DND-41 (cell line): ENCODE results near the gene PLPP3.

Experiments
- ATAC-seq: fragments of 200-7000 bp; cut with Tn5 transposase; 3 replicates; pipeline ENCODE4 v1.9.1; 2021; ENCODE audit warnings: low read depth; ENCODE audit not compliant: insufficient read depth
- DNase-seq: peaks from one replicate; pipeline ENCODE4 v3.0.0-alpha.2; 2020
- H2AFZ ChIP-seq: 2 replicates; pipeline ENCODE4 v1.6.0; 2012; ENCODE audit warnings: low read depth, low read length
- H3K27ac ChIP-seq: 2 replicates; pipeline ENCODE4 v1.5.1; 2012; ENCODE audit warnings: low read length, inconsistent platforms
- H3K27me3 ChIP-seq: fragments of 200-600 bp; sonication (generic); 2 replicates; pipeline ENCODE4 v1.6.0; 2012; ENCODE audit warnings: low read length, mild to moderate bottlenecking, inconsistent platforms; ENCODE audit not compliant: insufficient read depth, poor library complexity
- H3K36me3 ChIP-seq: 2 replicates; pipeline ENCODE4 v1.5.1; 2012; ENCODE audit warnings: low read length, inconsistent platforms; ENCODE audit not compliant: insufficient read depth
- H3K4me1 ChIP-seq: 2 replicates; pipeline ENCODE4 v1.5.1; 2012; ENCODE audit warnings: mild to moderate bottlenecking, low read length; ENCODE audit not compliant: insufficient read depth
- H3K4me2 ChIP-seq: 2 replicates; pipeline ENCODE4 v1.6.0; 2012; ENCODE audit warnings: mild to moderate bottlenecking, moderate library complexity, low read length, inconsistent platforms; ENCODE audit not compliant: insufficient read depth
- H3K4me3 ChIP-seq, 2 experiments: fragments of 200-600 bp in 1 of 2; shearing (Covaris generic) in 1 of 2; 2 replicates each; pipeline ENCODE4 v1.5.1; 2012 to 2016; ENCODE audit warnings: inconsistent platforms in 2 of 2, low read length in 2 of 2, mild to moderate bottlenecking in 2 of 2, low read depth in 1 of 2, moderate library complexity in 1 of 2
- H3K79me2 ChIP-seq: 2 replicates; pipeline ENCODE4 v1.6.0; 2012; ENCODE audit warnings: low read length, inconsistent platforms; ENCODE audit not compliant: insufficient read depth
- H3K9ac ChIP-seq: 2 replicates; pipeline ENCODE4 v1.6.0; 2012; ENCODE audit warnings: low read depth, mild to moderate bottlenecking, inconsistent platforms, low read length, moderate library complexity
- H3K9me3 ChIP-seq: 2 replicates; pipeline ENCODE4 v1.5.1; 2012; ENCODE audit warnings: low read length, moderate library complexity, mild to moderate bottlenecking, inconsistent platforms; ENCODE audit not compliant: insufficient read depth, severe bottlenecking
- H4K20me1 ChIP-seq: 2 replicates; pipeline ENCODE4 v1.6.0; 2012; ENCODE audit warnings: low read length; ENCODE audit not compliant: insufficient read depth
- CTCF ChIP-seq: IDR thresholded peaks from 2 replicates; pipeline ENCODE4 v1.5.1; 2012; ENCODE audit warnings: borderline replicate concordance, low read length, moderate library complexity, mild to moderate bottlenecking; ENCODE audit not compliant: poor library complexity, severe bottlenecking; ENCODE audit errors: extremely low read depth
- EZH2 ChIP-seq: IDR thresholded peaks from 3 replicates; pipeline ENCODE4 v1.6.1; 2012; ENCODE audit warnings: borderline replicate concordance, low read depth, mild to moderate bottlenecking, moderate library complexity, low read length, inconsistent platforms; ENCODE audit not compliant: severe bottlenecking

Gene PLPP3

DNA sequence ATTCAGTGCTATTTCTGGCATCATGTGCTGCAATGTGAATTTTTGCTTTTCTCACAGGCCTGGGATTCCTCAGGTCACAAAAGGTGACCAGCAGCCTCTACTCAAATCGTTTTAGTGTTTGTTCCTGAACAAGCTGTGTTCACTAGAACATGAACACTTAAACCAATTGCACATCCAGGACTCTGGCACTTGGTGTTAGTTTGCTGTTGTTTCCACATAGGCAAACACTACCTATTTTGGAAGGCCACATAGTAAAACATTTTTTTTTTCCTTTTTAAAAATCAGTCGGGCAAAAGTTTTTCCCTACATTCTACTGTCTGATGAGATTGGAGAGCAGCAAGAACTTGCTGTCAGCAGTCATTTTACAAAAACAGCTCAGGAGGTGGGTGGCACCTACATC is 83.2 kb downstream of the PLPP3 start:
- peaks cover 6% of the 10 kb centered on the region; the same call in 1 of the 2 replicates for H3K36me3 ChIP-seq
- ATAC-seq (no peak), DNase-seq (no peak)
- no peak overlapping the region for H3K9ac ChIP-seq
- H3K4me1 ChIP-seq: no peaks in the 10 kb centered on the region
- H2AFZ ChIP-seq: no peak overlapping the region
- H3K79me2 ChIP-seq: no peaks in the 10 kb centered on the region
- H4K20me1 ChIP-seq: no peaks in the 10 kb centered on the region
- no peak overlapping the region for H3K27ac ChIP-seq
- TF ChIP-seq CTCF (no peak), EZH2 (no peak)
- no peak overlapping the region for H3K4me2 ChIP-seq
- no peak overlapping the region for H3K4me3 ChIP-seq
- H3K9me3 ChIP-seq: no peaks in the 10 kb centered on the region
- no peaks in the 10 kb centered on the region for H3K27me3 ChIP-seq

GRCh38 chr1:56495538-56495937 is 83.8 kb downstream of the PLPP3 start:
- Histone ChIP-seq H3K79me2 (no peaks in the 10 kb centered on the region), H3K36me3 (peaks cover 6% of the 10 kb centered on the region; the same call in 1 of the 2 replicates), H3K4me2 (no peak overlapping the region), H3K4me1 (no peaks in the 10 kb centered on the region), H3K9me3 (no peaks in the 10 kb centered on the region), H3K4me3 (no peak overlapping the region), H4K20me1 (no peaks in the 10 kb centered on the region), H3K9ac (no peak overlapping the region), H3K27ac (no peak overlapping the region), H2AFZ (no peak overlapping the region), H3K27me3 (no peaks in the 10 kb centered on the region)
- TF ChIP-seq CTCF (no peak), EZH2 (no peak)
- DNase-seq (no peak), ATAC-seq (no peak)

GRCh38 chr1:56494306-56494705 is 85.1 kb downstream of the PLPP3 start:
- Histone ChIP-seq H3K36me3 (peaks cover 6% of the 10 kb centered on the region; the same call in 1 of the 2 replicates), H3K4me3 (no peak overlapping the region), H2AFZ (no peak overlapping the region), H3K79me2 (no peaks in the 10 kb centered on the region), H3K27ac (no peak overlapping the region), H3K27me3 (no peaks in the 10 kb centered on the region), H3K4me1 (no peaks in the 10 kb centered on the region), H3K4me2 (no peak overlapping the region), H3K9me3 (no peaks in the 10 kb centered on the region), H4K20me1 (no peaks in the 10 kb centered on the region), H3K9ac (no peak overlapping the region)
- DNase-seq (no peak), ATAC-seq (no peak)
- no peak for TF ChIP-seq CTCF
- TF ChIP-seq EZH2: no peak

DNA sequence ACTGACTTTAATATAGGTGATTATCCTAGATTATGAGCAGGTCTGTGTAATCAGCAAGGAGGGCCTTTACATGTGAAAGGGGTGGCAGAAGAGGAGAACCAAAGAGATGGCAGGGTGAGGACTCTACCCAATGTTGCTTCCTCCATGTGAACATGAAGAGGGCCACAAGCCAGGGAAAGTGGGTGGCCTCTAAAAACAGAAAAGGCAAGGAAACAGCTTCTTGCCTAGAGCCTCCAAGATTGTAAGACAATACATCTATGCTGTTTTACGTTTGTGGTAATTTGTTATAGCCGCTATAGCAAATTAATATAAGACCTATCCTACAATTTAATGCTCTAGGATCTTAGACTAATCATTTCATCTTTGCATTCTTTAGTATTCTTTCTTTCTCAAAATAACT is 85.5 kb downstream of the PLPP3 start:
- H3K27me3 ChIP-seq: no peaks in the 10 kb centered on the region
- H3K4me2 ChIP-seq: no peak overlapping the region
- H2AFZ ChIP-seq: no peak overlapping the region
- H4K20me1 ChIP-seq: no peaks in the 10 kb centered on the region
- no peak for TF ChIP-seq CTCF
- TF ChIP-seq EZH2: no peak
- H3K4me1 ChIP-seq: no peaks in the 10 kb centered on the region
- H3K4me3 ChIP-seq: no peak overlapping the region
- no peak overlapping the region for H3K27ac ChIP-seq
- H3K9me3 ChIP-seq: no peaks in the 10 kb centered on the region
- H3K9ac ChIP-seq: no peak overlapping the region
- DNase-seq (no peak), ATAC-seq (no peak)
- H3K36me3 ChIP-seq: peaks cover 6% of the 10 kb centered on the region; the same call in 1 of the 2 replicates
- no peaks in the 10 kb centered on the region for H3K79me2 ChIP-seq
